GM18502 (cell line): ENCODE results near the gene GP1BB.
"Not testable (repeated sequence)": the region's sequence is repeated elsewhere in the genome, so short reads cannot be mapped to it uniquely, and the experiment has no call there.

ENCODE experiments used
- ATAC-seq: cut with Tn5 transposase; IDR thresholded peaks from one replicate; pipeline ENCODE4 v1.9.1; 2021; ENCODE audit warnings: mild to moderate bottlenecking; ENCODE audit not compliant: unreplicated experiment, poor library complexity

GP1BB gene

DNA sequence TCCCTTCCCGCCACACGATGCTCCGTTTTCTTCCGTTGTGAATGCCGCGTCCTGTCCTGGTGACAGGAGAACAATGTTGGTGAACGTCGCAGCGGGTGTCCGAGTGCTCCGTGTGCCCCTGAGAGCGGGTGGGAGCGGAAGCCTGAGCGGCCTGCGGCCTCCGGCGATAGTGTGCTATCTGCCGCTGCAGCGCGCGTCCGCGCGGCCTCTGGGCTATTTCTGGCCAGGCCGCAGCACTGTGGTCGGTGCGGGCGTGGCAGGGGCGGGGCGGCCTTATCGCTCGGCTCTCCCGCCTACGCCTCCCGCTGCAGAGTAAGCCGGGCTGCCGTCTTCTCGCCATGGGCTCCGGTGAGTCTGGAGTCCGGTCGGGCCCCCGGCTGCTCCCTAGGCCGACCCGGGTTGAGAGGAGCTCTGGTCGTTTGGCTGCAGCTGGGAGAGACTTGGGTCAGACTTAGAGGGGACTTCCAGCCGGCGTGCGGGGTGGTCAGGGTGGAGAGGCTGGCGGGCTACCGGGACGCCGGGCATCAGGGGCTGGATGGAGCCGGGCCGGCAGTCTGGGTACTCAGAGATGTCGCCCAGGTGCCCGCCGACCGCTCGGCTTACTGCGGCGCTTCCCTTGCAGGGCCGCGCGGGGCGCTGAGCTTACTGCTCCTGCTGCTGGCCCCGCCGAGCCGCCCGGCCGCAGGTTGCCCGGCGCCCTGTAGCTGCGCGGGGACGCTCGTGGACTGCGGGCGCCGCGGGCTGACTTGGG is at the start of gene GP1BB:
TSS of gene GP1BB (plus strand) at position 308 of the 751 bp plus-strand sequence. CDS start at position 339, 31 bp downstream.
- ATAC-seq: no peak

DNA sequence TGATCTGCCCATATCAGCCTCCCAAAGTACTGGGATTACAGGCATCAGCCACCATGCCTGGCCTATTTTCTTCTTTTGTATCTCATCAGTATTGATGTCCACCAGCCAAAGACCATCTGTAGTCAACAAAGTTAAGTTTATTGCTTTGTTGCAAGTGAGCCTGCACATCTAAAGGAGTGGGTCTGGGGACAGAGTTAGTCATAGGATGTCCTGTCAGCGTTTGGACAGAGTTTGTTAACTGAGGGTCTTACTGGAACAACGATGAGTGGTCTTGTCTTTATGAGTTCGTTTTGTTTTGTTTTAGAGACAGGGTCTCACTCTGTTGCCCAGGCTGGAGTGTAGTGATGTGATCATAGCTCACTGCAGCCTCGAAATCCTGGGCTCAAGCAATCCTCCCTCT is 49.7 kb upstream of the GP1BB start:
- ATAC-seq: no peak

DNA sequence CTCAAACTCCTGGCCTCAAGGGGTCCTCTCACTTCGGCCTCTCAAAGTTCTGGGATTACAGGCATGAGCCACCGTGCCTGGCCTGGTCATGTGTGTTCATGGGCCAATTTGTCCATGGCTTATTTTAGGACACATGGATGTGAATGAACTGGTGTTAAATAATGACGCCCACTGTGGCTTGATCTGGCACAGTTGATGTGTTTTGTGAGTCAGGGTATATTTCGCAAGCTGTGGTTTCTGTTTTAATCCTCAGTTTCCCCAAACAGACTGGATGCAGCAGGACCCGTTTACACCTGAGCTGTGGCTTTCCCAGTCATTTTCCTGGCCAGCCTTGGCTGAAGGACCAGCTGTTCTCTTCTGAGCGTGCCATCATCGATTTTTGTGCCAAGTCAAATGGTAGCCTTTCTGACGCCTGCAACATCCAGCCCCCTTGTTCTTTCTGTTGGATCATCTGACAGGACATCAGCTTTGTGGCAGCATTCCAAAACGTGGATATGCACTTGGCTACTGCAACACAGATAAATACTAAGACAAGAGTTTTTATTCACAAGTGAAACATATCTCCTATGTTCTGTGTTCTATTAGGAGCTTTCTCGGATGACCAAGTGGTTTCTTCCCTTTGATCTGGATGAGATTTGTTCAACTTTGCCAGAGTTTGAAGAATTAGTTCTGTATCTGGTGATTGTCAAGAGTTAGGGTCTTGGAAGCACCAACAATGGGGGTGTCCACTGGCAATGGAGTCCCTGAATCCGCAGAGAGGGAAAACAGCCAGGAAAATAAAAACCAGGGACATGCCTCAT is 49.0 kb upstream of the GP1BB start:
- no peak for ATAC-seq

DNA sequence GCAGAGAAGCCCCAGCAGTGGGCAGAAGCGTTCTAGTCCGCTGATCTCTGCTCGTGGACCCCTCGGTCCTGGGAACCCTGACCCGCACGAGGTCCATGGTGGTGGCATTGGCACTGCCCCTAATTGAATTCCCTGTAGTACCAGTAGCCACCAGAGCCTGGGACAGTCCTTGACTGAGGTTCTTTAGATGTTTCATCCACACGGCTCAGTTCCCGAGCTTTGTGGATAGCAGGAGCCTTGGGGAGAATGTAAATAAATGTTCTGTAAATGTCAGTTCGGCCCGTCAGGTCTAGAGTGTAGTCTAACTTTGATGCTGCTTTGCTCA is 48.4 kb upstream of the GP1BB start:
- ATAC-seq: no peak

- no peak for ATAC-seq
Observed at GRCh38 chr22:19675428-19675827, 47.9 kb upstream of the GP1BB start.

DNA sequence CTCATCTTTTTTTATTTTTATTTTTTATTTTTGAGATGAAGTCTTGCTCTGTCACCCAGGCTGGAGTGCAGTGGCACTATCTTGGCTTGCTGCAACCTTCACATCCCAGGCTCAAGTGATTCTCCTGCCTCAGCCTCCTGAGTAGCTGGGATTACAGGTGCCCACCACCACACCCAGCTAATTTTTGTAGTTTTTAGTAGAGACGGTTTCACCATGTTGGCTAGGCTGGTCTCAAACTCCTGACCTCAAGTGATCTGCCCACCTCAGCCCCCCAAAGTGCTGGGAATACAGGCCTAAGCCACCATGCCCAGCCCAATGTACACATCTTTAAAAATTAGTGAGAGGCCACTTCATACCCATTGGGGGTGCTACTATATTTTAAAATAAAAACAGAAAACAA is 46.9 kb upstream of the GP1BB start:
- ATAC-seq: not testable (repeated sequence)

GRCh38 chr22:19678949-19679521 is 44.3 kb upstream of the GP1BB start:
- ATAC-seq: no peak

- no peak for ATAC-seq
Observed at GRCh38 chr22:19679522-19680101, 43.7 kb upstream of the GP1BB start.

DNA sequence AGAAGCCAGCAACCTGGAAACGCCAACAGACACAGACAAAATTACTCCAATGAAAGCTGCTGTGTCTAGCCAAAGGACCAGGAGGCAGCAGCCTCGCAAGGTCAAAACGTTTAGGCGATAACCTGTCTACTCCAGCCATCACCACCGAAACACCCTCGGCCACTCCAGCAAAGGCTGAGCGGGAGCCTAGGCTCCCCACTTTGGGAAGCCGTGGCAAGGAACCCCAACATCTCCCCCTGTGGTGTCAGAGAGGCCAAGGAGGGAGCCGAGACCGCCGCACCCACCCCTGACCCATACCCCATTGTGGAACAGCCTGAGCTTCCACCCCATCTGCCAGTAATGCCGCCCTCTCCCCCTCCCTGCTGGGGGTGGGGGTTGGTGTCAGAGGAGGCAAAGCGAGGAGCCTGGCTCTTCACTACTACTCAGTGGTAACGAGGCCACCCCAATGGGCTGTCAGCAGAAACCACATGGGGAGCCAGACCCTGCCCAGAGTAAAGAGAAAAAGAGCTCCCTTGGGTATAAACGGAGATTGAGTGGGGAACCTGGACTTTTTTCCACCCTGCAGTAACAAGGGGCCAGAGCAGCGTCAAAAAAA is 43.0 kb upstream of the GP1BB start:
- no peak for ATAC-seq

DNA sequence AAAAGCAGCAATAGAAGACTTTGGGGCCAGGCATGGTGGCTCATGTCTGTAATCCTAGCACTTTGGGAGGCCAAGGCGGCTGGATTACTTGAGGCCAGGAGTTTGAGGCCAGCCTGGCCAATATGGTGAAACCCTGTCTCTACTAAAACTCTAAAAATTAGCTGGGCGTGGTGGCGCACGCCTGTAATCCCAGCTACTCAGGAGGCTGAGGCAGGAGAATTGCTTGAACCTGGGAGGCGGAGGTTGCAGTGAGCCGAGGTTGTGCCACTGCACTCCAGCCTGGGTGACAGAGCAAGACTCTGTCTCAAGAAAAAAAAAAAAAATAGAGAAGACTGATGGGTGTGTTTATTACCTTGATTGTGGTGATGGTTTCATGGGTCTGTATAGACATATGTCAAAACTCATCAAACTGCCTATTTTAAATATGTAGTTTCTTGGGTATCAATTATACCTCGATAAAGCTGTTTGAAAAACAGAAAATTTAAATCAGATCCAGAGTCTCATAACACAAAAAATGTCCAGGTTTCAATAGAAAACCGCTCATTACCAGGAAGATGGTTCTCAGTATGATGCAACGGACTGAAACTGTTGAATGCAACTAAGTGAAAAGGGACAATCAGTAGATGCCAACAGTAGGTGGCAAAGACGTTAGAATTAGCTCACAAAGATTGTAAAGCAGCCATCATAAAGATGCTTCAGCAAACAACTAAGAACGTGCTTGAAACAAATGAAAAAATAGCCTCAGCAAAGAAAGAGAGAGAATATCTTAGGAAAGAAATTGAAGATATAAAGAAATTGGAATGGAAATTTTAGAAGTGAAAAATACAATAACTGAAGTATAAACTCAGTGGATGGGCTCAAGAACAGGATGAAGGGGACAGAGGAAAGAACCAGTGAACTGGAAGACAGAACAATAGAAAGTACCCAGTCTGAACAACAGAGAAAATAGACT is 42.2 kb upstream of the GP1BB start:
- ATAC-seq: no peak

- no peak for ATAC-seq
Observed at GRCh38 chr22:19681863-19682245, 41.5 kb upstream of the GP1BB start.

DNA sequence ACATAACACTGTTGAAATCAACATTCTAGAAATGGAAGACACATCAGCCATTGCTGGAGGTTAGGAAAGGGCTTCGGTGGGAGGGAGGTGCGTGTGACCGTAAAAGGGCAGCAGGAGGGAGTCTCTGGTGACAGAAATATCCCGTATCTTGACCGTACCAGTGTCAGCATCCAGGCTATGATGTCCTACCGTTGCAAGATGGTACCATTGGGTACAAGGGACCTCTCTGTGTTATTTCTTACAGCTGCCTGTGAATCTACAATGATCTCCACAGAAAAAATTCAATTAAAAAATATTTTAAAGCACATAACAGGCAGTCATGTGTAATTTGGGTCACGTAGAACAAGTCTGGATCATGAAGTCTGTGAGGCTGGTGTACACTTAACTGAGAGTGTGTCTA is 36.4 kb upstream of the GP1BB start:
- no peak for ATAC-seq

GRCh38 chr22:19687561-19688300 is 35.6 kb upstream of the GP1BB start:
- no peak for ATAC-seq

GRCh38 chr22:19688301-19689290 is 34.7 kb upstream of the GP1BB start:
- no peak for ATAC-seq

GRCh38 chr22:19689408-19689807 is 33.9 kb upstream of the GP1BB start:
- ATAC-seq: no peak

GRCh38 chr22:19691007-19691720 is 32.2 kb upstream of the GP1BB start:
- ATAC-seq: no peak

DNA sequence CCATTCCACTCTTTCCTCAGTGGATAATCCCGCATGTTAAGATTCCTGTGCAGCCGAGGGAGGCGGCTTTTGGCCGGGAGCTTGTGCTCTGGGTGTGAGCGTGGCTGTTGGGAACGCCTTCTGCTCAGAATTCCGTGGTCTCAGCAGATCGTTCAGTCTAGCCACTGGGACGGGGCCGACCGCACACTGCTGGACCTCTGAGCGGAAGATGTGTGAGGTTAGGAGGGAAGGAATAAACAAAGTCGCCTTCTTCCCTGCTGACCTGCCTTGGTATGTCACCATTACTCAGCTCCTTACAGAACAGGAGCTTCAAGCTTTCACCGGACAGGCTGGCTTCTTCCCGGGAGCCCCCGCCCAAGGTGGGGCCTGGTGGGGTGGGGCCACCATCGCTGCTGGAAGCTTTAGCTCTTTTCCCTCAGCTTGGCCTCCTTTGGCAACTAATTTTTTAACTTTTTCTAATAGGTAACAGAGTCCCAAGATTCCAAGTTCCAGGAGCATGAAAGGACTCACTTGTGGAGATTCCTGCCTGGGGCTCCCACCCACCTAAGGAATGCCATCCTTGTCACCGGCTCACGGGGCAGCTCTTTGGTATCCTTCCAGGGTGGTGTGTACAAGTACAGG is 31.5 kb upstream of the GP1BB start:
- ATAC-seq: no peak
